Endodermal cell (in vitro differentiated cells): ENCODE data around the gene UBE2Q2. TPM values are rescaled to one million over a fixed set of nuclear protein-coding genes. Genes with fewer than 3 reads are reported as not detected.

Source experiments
- DNase-seq: peaks from one replicate; pipeline ENCODE4 v3.0.0-alpha.2; 2017
- H3K27ac ChIP-seq: 2 replicates; pipeline ENCODE4 v1.5.1; 2013; ENCODE audit warnings: mild to moderate bottlenecking, low read depth, low read length, moderate library complexity
- H3K27me3 ChIP-seq: 2 replicates; pipeline ENCODE4 v1.6.1; 2013; ENCODE audit warnings: mild to moderate bottlenecking, low read length, moderate library complexity; ENCODE audit not compliant: insufficient read depth, control insufficient read depth, poor library complexity, severe bottlenecking
- H3K36me3 ChIP-seq: 2 replicates; pipeline ENCODE4 v1.7.0; 2013; ENCODE audit warnings: mild to moderate bottlenecking, low read length, moderate library complexity; ENCODE audit not compliant: control insufficient read depth, insufficient read depth
- H3K4me1 ChIP-seq: one replicate; pipeline ENCODE4 v1.7.0; 2013; ENCODE audit warnings: low read length; ENCODE audit not compliant: control insufficient read depth, insufficient read depth
- H3K4me3 ChIP-seq: 2 replicates; pipeline ENCODE4 v1.5.1; 2013; ENCODE audit warnings: mild to moderate bottlenecking, low read length, moderate library complexity
- H3K9ac ChIP-seq: 2 replicates; pipeline ENCODE4 v1.6.1; 2013; ENCODE audit warnings: mild to moderate bottlenecking, low read length, moderate library complexity; ENCODE audit not compliant: poor library complexity, severe bottlenecking; ENCODE audit errors: extremely low read depth
- H3K9me3 ChIP-seq: 2 replicates; pipeline ENCODE4 v1.6.1; 2013; ENCODE audit warnings: mild to moderate bottlenecking, low read length, moderate library complexity; ENCODE audit not compliant: control insufficient read depth
- H3K27ac Mint-ChIP-seq: 2 replicates; pipeline ENCODE4 v1.8.0; 2020; ENCODE audit warnings: mixed read lengths
- H3K27me3 Mint-ChIP-seq: 2 replicates; pipeline ENCODE4 v1.8.0; 2021; ENCODE audit warnings: mild to moderate bottlenecking, mixed read lengths; ENCODE audit not compliant: insufficient read depth
- H3K36me3 Mint-ChIP-seq: 2 replicates; pipeline ENCODE4 v1.8.0; 2020; ENCODE audit warnings: low read depth, mixed read lengths
- H3K4me1 Mint-ChIP-seq: 2 replicates; pipeline ENCODE4 v1.8.0; 2020; ENCODE audit warnings: mixed read lengths
- H3K4me3 Mint-ChIP-seq: 2 replicates; pipeline ENCODE4 v1.8.0; 2020; ENCODE audit warnings: mild to moderate bottlenecking, moderate library complexity, mixed read lengths
- H3K9me3 Mint-ChIP-seq: 2 replicates; pipeline ENCODE4 v1.8.0; 2020; ENCODE audit warnings: mild to moderate bottlenecking, mixed read lengths
- WGBS, 2 experiments: methylation state at CpG; one replicate each; pipeline versions ENCODE4 v1.1.5 to v1.1.7; 2013; ENCODE audit warnings: missing lambda C conversion rate in 2 of 2, mixed read lengths in 1 of 2; ENCODE audit not compliant: insufficient coverage in 1 of 2, insufficient read length in 1 of 2; 5-methylcytosine and 5-hydroxymethylcytosine counted together
- total RNA-seq, 2 donors: library from RNA; stranded (reverse); fragmentation: NEBNext Ultra II Directional in 1 of 2; extraction: Animal tissue kit (Norgen Biotek cat#: 25700) in 1 of 2; gene quantifications; 2 replicates in 1 of 2; 3 replicates in 1 of 2; pipeline ENCODE4 v1.2.1, GENCODE V29; 2021
- TF ChIP-seq, protein P1 (sequence below): fragments of 200-600 bp; sonication (generic); conservative IDR thresholded peaks from 2 replicates; pipeline ENCODE4 v1.5.0; 2021; ENCODE audit warnings: antibody characterized with exemption, mild to moderate bottlenecking

Gene UBE2Q2
- total RNA-seq, 2 donors from 2014 or later, result 29.5 to 37.1 TPM

- H3K36me3 Mint-ChIP-seq, result peaks cover 26% of the 10 kb centered on the region
- H3K27me3 ChIP-seq, result no peaks in the 10 kb centered on the region
- no peak overlapping the region for H3K27ac ChIP-seq
- no peak overlapping the region for H3K9ac ChIP-seq
- peaks cover 48% of the 10 kb centered on the region for H3K4me1 Mint-ChIP-seq
- H3K9me3 Mint-ChIP-seq, result no peaks in the 10 kb centered on the region
- no peak overlapping the region for H3K4me3 ChIP-seq
- no peak for DNase-seq
- H3K27ac Mint-ChIP-seq, result no peak overlapping the region
- H3K9me3 ChIP-seq, result no peaks in the 10 kb centered on the region
- no peaks in the 10 kb centered on the region for H3K27me3 Mint-ChIP-seq
- TF ChIP-seq, protein P1, sequence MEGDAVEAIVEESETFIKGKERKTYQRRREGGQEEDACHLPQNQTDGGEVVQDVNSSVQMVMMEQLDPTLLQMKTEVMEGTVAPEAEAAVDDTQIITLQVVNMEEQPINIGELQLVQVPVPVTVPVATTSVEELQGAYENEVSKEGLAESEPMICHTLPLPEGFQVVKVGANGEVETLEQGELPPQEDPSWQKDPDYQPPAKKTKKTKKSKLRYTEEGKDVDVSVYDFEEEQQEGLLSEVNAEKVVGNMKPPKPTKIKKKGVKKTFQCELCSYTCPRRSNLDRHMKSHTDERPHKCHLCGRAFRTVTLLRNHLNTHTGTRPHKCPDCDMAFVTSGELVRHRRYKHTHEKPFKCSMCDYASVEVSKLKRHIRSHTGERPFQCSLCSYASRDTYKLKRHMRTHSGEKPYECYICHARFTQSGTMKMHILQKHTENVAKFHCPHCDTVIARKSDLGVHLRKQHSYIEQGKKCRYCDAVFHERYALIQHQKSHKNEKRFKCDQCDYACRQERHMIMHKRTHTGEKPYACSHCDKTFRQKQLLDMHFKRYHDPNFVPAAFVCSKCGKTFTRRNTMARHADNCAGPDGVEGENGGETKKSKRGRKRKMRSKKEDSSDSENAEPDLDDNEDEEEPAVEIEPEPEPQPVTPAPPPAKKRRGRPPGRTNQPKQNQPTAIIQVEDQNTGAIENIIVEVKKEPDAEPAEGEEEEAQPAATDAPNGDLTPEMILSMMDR, result no peak
- no peak overlapping the region for H3K4me3 Mint-ChIP-seq
- WGBS, 2 experiments, result 100% methylated on average over 1 of the region's 1 CpG; no CpG with 5 or more reads in 1 of the 2 experiments
- peaks cover 56% of the 10 kb centered on the region for H3K36me3 ChIP-seq
- peaks cover 6% of the 10 kb centered on the region for H3K4me1 ChIP-seq
These were observed 81.3 kb downstream of the UBE2Q2 start for GRCh38 chr15:75924576-75924975.

GRCh38 chr15:75925440-75925839 lies 82.2 kb downstream of the UBE2Q2 start:
- H3K27me3 Mint-ChIP-seq, result no peaks in the 10 kb centered on the region
- TF ChIP-seq, protein P1, result no peak
- no peak overlapping the region for H3K9ac ChIP-seq
- WGBS, 2 experiments, result 97% methylated on average over 1 of the region's 2 CpGs; no CpG with 5 or more reads in 1 of the 2 experiments
- H3K9me3 ChIP-seq, result no peaks in the 10 kb centered on the region
- no peak overlapping the region for H3K4me3 ChIP-seq
- no peak overlapping the region for H3K4me3 Mint-ChIP-seq
- peaks cover 48% of the 10 kb centered on the region for H3K4me1 Mint-ChIP-seq
- no peaks in the 10 kb centered on the region for H3K27me3 ChIP-seq
- peaks cover 27% of the 10 kb centered on the region for H3K36me3 Mint-ChIP-seq
- no peak overlapping the region for H3K27ac Mint-ChIP-seq
- no peak overlapping the region for H3K27ac ChIP-seq
- peaks cover 6% of the 10 kb centered on the region for H3K4me1 ChIP-seq
- no peak for DNase-seq
- H3K9me3 Mint-ChIP-seq, result no peaks in the 10 kb centered on the region
- peaks cover 57% of the 10 kb centered on the region for H3K36me3 ChIP-seq

GRCh38 chr15:75926931-75927330 lies 83.7 kb downstream of the UBE2Q2 start:
- no peak for DNase-seq
- WGBS, 2 experiments, result 79 to 100% methylated on average over 3 of the region's 3 CpGs

More at GRCh38 chr15:75926931-75927330, 83.7 kb downstream of the UBE2Q2 start:
- H3K4me3 Mint-ChIP-seq, result no peak overlapping the region
- Histone ChIP-seq H3K27me3 (no peaks in the 10 kb centered on the region), H3K4me3 (no peak overlapping the region), H3K9ac (no peak overlapping the region), H3K27ac (no peak overlapping the region), H3K36me3 (peaks cover 63% of the 10 kb centered on the region), H3K9me3 (peaks cover 6% of the 10 kb centered on the region), H3K4me1 (peaks cover 6% of the 10 kb centered on the region)
- TF ChIP-seq, protein P1, result no peak
- no peaks in the 10 kb centered on the region for H3K9me3 Mint-ChIP-seq
- peaks cover 37% of the 10 kb centered on the region for H3K36me3 Mint-ChIP-seq
- no peaks in the 10 kb centered on the region for H3K27me3 Mint-ChIP-seq
- peaks cover 48% of the 10 kb centered on the region for H3K4me1 Mint-ChIP-seq
- no peak overlapping the region for H3K27ac Mint-ChIP-seq
